Measurements from ENCODE around the gene NDUFS2. TPM values are rescaled to one million over a fixed set of nuclear protein-coding genes. Genes with fewer than 3 reads are reported as not detected.

Gene NDUFS2
- total and polyA plus RNA-seq, 9 of the 15 experiments (the other 6 are each of a cell fraction or from before 2014, with no cell fraction given), result 70.0 to 176 (median 141) TPM

- intact Hi-C loops (cut with micrococcal nuclease), result no loop called here
- Histone ChIP-seq H3K4me3 (no peak within 1 kb of the TSS), H3K27me3 (ENCODE audit: control insufficient read depth in 2 of 2, insufficient read depth in 2 of 2, low read length in 2 of 2) (no peaks in the 10 kb centered on the region), H3K4me2 (ENCODE audit: insufficient read depth, low read length) (no peak within 1 kb of the TSS), H2AFZ (ENCODE audit: low read depth, low read length) (no peak within 1 kb of the TSS), H3K27ac (ENCODE audit: extremely low read depth, low read depth, low read length) (no peak within 1 kb of the TSS), H3K9me3 (replicated peaks; ENCODE audit: control insufficient read depth, insufficient read depth, low read depth, low read length) (no peaks in the 10 kb centered on the region), H3K79me2 (ENCODE audit: control insufficient read depth, insufficient read depth, low read length) (no peaks in the 10 kb centered on the region), H3K36me3 (ENCODE audit: control insufficient read depth, insufficient read depth, low read length) (peaks cover 45% of the 10 kb centered on the region), H3K9ac (ENCODE audit: insufficient read depth in 1 of 2, low read depth in 2 of 2, low read length in 2 of 2) (no peak within 1 kb of the TSS; a peak in 1 of 4 replicates), H3K4me1 (replicated peaks in 1 of 2; ENCODE audit: control insufficient read depth in 2 of 2, insufficient read depth in 2 of 2, low read length in 2 of 2) (peaks cover 3 to 21% of the 10 kb centered on the region in 2 experiments; a peak in 4 of 5 replicates), H4K20me1 (replicated peaks; ENCODE audit: control insufficient read depth, insufficient read depth, low read length) (no peaks in the 10 kb centered on the region), H3K9me1 (ENCODE audit: control insufficient read depth, insufficient read depth, low read length) (no peaks in the 10 kb centered on the region)
- POLR2A ChIA-PET, result interaction anchor here (0.7 to 1.6 kb wide), 3 partner anchors 10 to 99 kb away, joined by 4 to 5 read pairs (median 4); partner anchors contain the start of genes SDHC and TOMM40L
- CTCF ChIA-PET (ENCODE audit: low intra/inter-chr PET ratio), result no interaction called here
- peak; percentile 15 for ATAC-seq
- WGBS (ENCODE audit: insufficient coverage, low coverage, missing lambda C conversion rate), result 82% methylated on average over 9 of the region's 10 CpGs
- BruUV-seq (replicated peaks), result no TSS peak
- no peak for FAIRE-seq
- in situ Hi-C loops (cut with MboI), result no loop called here
- peak in 1 of 4 experiments; percentile 11 for DNase-seq (ENCODE audit: extremely low read depth in 1 of 4, low spot score in 3 of 4)
- TF ChIP-seq DLX4 (CRISPR knock-in tag; IDR thresholded peaks at IDR 0.05) (no peak), ZNF444 (CRISPR knock-in tag; IDR thresholded peaks at IDR 0.05) (no peak), ZBTB17 (CRISPR knock-in tag; IDR thresholded peaks at IDR 0.05) (peak; percentile 46; the same call in 1 of the 2 replicates), ETS2 (tag; IDR thresholded peaks at IDR 0.05; ENCODE audit: borderline replicate concordance, poor library complexity, severe bottlenecking) (no peak), SMAD3 (CRISPR knock-in tag; conservative IDR thresholded peaks at IDR 0.05) (no peak), NR2F6 (CRISPR knock-in tag; IDR thresholded peaks at IDR 0.05) (no peak), HIVEP1 (CRISPR knock-in tag; IDR thresholded peaks at IDR 0.05) (no peak), SMARCC2 (IDR thresholded peaks at IDR 0.05; ENCODE audit: low read depth) (no peak), CLOCK (CRISPR knock-in tag; IDR thresholded peaks at IDR 0.05; ENCODE audit: borderline replicate concordance) (no peak), ERF (CRISPR knock-in tag; IDR thresholded peaks at IDR 0.05) (peak; percentile 55; the same call in 1 of the 2 replicates), SIRT6 (IDR thresholded peaks at IDR 0.05; ENCODE audit: low read depth, low read length) (no peak), RBFOX2 (IDR thresholded peaks at IDR 0.05; ENCODE audit: low read depth, low read length) (0 out of 2 replicates have a peak, but pooled peaks have one; percentile 20), PML (IDR thresholded peaks at IDR 0.05; ENCODE audit: low read length) (no peak), POLR2G (IDR thresholded peaks at IDR 0.05; ENCODE audit: low read depth, low read length) (0 out of 2 replicates have a peak, but pooled peaks have one; percentile 29), PHB (CRISPR knock-in tag; IDR thresholded peaks at IDR 0.05) (no peak)
- TF ChIP-seq, protein P1, sequence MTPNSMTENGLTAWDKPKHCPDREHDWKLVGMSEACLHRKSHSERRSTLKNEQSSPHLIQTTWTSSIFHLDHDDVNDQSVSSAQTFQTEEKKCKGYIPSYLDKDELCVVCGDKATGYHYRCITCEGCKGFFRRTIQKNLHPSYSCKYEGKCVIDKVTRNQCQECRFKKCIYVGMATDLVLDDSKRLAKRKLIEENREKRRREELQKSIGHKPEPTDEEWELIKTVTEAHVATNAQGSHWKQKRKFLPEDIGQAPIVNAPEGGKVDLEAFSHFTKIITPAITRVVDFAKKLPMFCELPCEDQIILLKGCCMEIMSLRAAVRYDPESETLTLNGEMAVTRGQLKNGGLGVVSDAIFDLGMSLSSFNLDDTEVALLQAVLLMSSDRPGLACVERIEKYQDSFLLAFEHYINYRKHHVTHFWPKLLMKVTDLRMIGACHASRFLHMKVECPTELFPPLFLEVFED (CRISPR knock-in tag; conservative IDR thresholded peaks at IDR 0.05), result 0 out of 2 replicates have a peak, but pooled peaks have one; percentile 25
- TF ChIP-seq, protein P2, sequence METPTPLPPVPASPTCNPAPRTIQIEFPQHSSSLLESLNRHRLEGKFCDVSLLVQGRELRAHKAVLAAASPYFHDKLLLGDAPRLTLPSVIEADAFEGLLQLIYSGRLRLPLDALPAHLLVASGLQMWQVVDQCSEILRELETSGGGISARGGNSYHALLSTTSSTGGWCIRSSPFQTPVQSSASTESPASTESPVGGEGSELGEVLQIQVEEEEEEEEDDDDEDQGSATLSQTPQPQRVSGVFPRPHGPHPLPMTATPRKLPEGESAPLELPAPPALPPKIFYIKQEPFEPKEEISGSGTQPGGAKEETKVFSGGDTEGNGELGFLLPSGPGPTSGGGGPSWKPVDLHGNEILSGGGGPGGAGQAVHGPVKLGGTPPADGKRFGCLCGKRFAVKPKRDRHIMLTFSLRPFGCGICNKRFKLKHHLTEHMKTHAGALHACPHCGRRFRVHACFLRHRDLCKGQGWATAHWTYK (CRISPR knock-in tag; IDR thresholded peaks at IDR 0.05), result 0 out of 2 replicates have a peak, but pooled peaks have one; percentile 36
Observed at GRCh38 chr1:161215076-161215475, 12.9 kb downstream of the NDUFS2 start, which contains the start of gene FCER1G. FCER1G (plus strand) TSS chr1:161215295; CDS start chr1:161215322, 27 bp downstream.
